ENCODE measurements around the gene CRELD2.

The CRELD2 gene

DNA sequence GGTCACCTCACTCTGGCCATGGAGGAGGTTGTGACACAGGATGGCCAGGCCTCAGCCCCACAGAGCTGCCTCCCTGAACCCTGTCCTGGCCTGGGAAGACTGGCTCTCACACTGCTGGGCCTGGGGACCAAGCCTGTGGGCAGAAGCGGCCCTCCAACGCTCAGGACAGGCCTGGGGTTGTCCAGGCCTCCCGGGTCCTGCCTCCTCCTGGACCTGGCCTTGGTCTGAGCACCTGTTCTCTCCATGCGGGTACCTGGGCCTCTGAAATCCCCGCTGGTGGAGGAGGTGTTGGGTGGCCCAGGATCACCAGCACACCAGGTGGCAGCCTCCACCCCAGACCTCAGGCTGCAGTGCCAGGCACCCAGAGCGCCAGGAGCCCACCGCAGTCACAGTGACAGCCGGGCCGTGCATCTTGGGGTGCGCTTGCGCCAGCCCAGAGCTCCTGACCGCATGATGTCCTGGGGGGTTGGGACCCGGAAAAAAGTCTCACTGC, 26.0 kb downstream of the CRELD2 start:
- TF ChIP-seq TAF1 (IDR thresholded peaks at IDR 0.05; ENCODE audit: borderline replicate concordance, insufficient read depth, low read length) (no peak), POLR2AphosphoS5 (IDR thresholded peaks at IDR 0.05; ENCODE audit: low read depth, low read length) (no peak), FOXP2 (optimal IDR thresholded peaks at IDR 0.05; ENCODE audit: borderline replicate concordance, extremely low read depth, extremely low read length, insufficient read depth) (no peak), SIN3A (IDR thresholded peaks at IDR 0.05; ENCODE audit: borderline replicate concordance, insufficient read depth, low read length) (no peak)
- TF ChIP-seq, protein P1, sequence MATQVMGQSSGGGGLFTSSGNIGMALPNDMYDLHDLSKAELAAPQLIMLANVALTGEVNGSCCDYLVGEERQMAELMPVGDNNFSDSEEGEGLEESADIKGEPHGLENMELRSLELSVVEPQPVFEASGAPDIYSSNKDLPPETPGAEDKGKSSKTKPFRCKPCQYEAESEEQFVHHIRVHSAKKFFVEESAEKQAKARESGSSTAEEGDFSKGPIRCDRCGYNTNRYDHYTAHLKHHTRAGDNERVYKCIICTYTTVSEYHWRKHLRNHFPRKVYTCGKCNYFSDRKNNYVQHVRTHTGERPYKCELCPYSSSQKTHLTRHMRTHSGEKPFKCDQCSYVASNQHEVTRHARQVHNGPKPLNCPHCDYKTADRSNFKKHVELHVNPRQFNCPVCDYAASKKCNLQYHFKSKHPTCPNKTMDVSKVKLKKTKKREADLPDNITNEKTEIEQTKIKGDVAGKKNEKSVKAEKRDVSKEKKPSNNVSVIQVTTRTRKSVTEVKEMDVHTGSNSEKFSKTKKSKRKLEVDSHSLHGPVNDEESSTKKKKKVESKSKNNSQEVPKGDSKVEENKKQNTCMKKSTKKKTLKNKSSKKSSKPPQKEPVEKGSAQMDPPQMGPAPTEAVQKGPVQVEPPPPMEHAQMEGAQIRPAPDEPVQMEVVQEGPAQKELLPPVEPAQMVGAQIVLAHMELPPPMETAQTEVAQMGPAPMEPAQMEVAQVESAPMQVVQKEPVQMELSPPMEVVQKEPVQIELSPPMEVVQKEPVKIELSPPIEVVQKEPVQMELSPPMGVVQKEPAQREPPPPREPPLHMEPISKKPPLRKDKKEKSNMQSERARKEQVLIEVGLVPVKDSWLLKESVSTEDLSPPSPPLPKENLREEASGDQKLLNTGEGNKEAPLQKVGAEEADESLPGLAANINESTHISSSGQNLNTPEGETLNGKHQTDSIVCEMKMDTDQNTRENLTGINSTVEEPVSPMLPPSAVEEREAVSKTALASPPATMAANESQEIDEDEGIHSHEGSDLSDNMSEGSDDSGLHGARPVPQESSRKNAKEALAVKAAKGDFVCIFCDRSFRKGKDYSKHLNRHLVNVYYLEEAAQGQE (IDR thresholded peaks at IDR 0.05; ENCODE audit: insufficient read depth in 1 of 2, low read depth in 2 of 2, low read length in 2 of 2), result no peak

DNA sequence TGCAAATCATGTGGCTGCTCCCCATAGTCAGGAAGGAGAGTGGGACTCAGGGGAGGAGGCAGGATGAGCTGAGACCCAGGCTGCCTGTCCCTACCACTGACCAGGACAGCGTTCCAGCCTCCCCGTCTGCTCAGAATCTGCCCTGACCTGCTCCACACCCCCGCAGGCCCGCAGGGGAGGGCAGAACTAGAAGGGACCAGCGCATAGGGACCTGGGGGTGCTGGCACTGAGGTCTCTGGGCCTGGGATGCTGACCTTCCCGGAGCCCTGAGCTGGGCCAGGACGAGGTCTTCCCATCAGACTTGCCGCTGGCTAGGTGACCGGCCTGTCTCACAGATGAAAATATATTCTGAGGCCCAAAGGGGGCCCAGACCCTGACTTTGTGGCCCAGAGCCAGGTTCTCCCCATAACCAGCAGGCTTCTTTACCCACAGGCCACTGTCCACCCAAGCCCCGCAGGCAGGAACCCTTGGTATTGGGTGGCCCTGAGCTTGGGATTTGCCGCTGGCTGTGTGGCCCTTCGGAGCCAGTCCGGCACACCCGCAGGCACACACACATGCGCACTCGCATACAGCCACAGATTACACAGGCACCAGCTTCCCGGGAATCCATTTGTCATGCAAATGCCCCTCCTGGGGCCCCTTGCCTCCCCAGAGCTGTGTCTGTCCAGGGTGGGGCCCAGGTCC, 28.3 kb downstream of the CRELD2 start:
- TF ChIP-seq TAF1 (IDR thresholded peaks at IDR 0.05; ENCODE audit: borderline replicate concordance, insufficient read depth, low read length), result no peak
- TF ChIP-seq POLR2AphosphoS5 (IDR thresholded peaks at IDR 0.05; ENCODE audit: low read depth, low read length), result no peak
- no peak for TF ChIP-seq FOXP2 (optimal IDR thresholded peaks at IDR 0.05; ENCODE audit: borderline replicate concordance, extremely low read depth, extremely low read length, insufficient read depth)
- no peak for TF ChIP-seq SIN3A (IDR thresholded peaks at IDR 0.05; ENCODE audit: borderline replicate concordance, insufficient read depth, low read length)
- TF ChIP-seq, protein P1 (IDR thresholded peaks at IDR 0.05; ENCODE audit: insufficient read depth in 1 of 2, low read depth in 2 of 2, low read length in 2 of 2), result no peak

DNA sequence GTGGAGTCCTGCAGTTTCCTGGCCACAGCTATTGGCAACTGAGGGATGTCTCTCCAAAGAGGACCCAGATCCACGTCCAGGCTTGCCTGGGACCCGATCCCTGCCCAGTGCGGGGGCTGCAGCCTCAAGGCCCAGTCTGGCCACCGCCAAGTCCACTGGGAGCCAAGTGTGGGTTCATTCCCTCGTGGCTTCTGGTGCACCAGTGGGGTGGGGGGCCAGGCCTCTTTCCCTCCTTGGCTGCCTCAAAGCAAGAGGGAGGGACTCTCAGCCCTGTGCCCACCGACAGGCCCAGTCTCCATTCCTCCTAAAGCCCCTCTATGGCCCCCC, 28.8 kb downstream of the CRELD2 start:
- TF ChIP-seq FOXP2 (optimal IDR thresholded peaks at IDR 0.05; ENCODE audit: borderline replicate concordance, extremely low read depth, extremely low read length, insufficient read depth) (no peak), SIN3A (IDR thresholded peaks at IDR 0.05; ENCODE audit: borderline replicate concordance, insufficient read depth, low read length) (no peak), POLR2AphosphoS5 (IDR thresholded peaks at IDR 0.05; ENCODE audit: low read depth, low read length) (no peak), TAF1 (IDR thresholded peaks at IDR 0.05; ENCODE audit: borderline replicate concordance, insufficient read depth, low read length) (no peak)
- TF ChIP-seq, protein P1 (IDR thresholded peaks at IDR 0.05; ENCODE audit: insufficient read depth in 1 of 2, low read depth in 2 of 2, low read length in 2 of 2), result no peak

DNA sequence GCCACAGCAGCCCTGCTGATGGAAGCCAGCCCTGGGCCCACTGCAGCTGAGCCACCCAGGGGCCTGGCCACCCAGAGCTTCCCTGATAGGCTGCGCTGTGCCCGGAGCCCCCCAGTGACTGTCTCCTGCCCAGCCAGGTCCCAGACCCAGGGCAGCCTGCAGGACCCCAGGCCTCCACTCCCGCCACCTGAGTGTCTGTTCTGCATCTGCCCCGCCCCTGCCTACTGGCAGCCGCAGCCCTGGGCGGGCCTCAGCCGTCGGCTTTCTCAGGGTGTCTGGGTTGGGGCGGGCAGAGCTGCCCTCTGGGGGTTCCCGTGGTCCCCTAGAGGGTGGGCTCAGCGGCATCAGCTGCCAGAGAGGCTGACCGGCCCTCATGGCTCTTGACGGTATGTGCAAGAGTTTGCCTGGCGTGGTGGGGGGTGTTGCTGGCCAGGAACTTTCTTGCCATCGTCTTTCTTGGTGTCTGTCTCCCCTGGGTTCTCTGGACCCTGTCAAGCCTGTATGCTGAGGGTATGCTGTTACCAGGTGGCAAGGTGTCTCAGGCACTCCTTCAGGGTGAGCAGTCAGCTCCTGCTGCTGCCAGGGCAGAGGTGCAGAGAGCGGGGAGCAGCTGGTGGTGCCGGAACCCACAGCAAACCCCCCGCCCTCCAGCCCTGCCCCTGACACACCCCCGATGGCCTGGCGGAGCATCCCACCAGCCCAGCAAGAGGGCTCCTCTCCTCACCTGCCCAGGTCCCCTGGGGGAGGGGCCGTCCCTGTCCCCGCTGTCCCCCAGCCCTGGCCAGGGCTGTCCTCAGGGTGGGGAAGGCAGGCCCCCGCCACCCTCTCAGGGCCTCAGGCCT, 29.9 kb downstream of the CRELD2 start:
- TF ChIP-seq SIN3A (IDR thresholded peaks at IDR 0.05; ENCODE audit: borderline replicate concordance, insufficient read depth, low read length), result no peak
- TF ChIP-seq, protein P1 (IDR thresholded peaks at IDR 0.05; ENCODE audit: insufficient read depth in 1 of 2, low read depth in 2 of 2, low read length in 2 of 2), result no peak
- TF ChIP-seq FOXP2 (optimal IDR thresholded peaks at IDR 0.05; ENCODE audit: borderline replicate concordance, extremely low read depth, extremely low read length, insufficient read depth), result no peak
- TF ChIP-seq TAF1 (IDR thresholded peaks at IDR 0.05; ENCODE audit: borderline replicate concordance, insufficient read depth, low read length), result no peak
- no peak for TF ChIP-seq POLR2AphosphoS5 (IDR thresholded peaks at IDR 0.05; ENCODE audit: low read depth, low read length)

Measured in PFSK-1 (cell line).